ENCODE data around the gene NAV1. TPM values are rescaled to one million over a fixed set of nuclear protein-coding genes. Genes with fewer than 3 reads are reported as not detected.

The NAV1 gene
- total and polyA plus RNA-seq, 9 of the 15 experiments (the other 6 are each of a cell fraction or from before 2014, with no cell fraction given) = 0.91 to 16.8 (median 3.2) TPM

GRCh38 chr1:201559679-201560162, 20.8 kb downstream of the NAV1 start (continued):
- no peak for TF ChIP-seq SETDB1 (IDR thresholded peaks at IDR 0.05; ENCODE audit: low read length)
- no peak for TF ChIP-seq SRSF1 (IDR thresholded peaks at IDR 0.05; ENCODE audit: low read depth, low read length)
- no peak for TF ChIP-seq MEF2D (tag; conservative IDR thresholded peaks at IDR 0.05; ENCODE audit: low read depth)
- TF ChIP-seq CREB5 (CRISPR knock-in tag; IDR thresholded peaks at IDR 0.05) = no peak
- no peak for TF ChIP-seq SUPT5H (IDR thresholded peaks at IDR 0.05)
- TF ChIP-seq KHSRP (IDR thresholded peaks at IDR 0.05) = no peak
- no peak for TF ChIP-seq ZNF436 (CRISPR knock-in tag; IDR thresholded peaks at IDR 0.05)
- no peak for TF ChIP-seq KDM5B (IDR thresholded peaks at IDR 0.05; ENCODE audit: insufficient replicate concordance, low read depth, low read length)
- no peak; the same call in 1 of the 2 replicates for TF ChIP-seq LEF1 (IDR thresholded peaks at IDR 0.05)
- no peak for TF ChIP-seq MTA2 (IDR thresholded peaks at IDR 0.05; ENCODE audit: low read depth)
- peak; percentile 84 for TF ChIP-seq SP1 (CRISPR knock-in tag; IDR thresholded peaks at IDR 0.05)
- TF ChIP-seq FOXA1 (IDR thresholded peaks at IDR 0.05; ENCODE audit: borderline replicate concordance) = no peak
- no peak for TF ChIP-seq ZNF551 (CRISPR knock-in tag; IDR thresholded peaks at IDR 0.05)
- no peak for TF ChIP-seq XRCC3 (IDR thresholded peaks at IDR 0.05)
- no peak for TF ChIP-seq ZFP30 (CRISPR knock-in tag; IDR thresholded peaks at IDR 0.05; ENCODE audit: borderline replicate concordance)
- TF ChIP-seq ZBTB8A (IDR thresholded peaks at IDR 0.05; ENCODE audit: partially characterized antibody) = no peak
- peak; percentile 93 for TF ChIP-seq MYC (IDR thresholded peaks at IDR 0.05; ENCODE audit: low read depth, low read length)
- TF ChIP-seq MYC (CRISPR knock-in tag; IDR thresholded peaks at IDR 0.05; ENCODE audit: borderline replicate concordance, low read depth) = no peak
- no peak for TF ChIP-seq ZNF609 (CRISPR knock-in tag; IDR thresholded peaks at IDR 0.05; ENCODE audit: borderline replicate concordance)
- no peak for TF ChIP-seq HMG20A (CRISPR knock-in tag; conservative IDR thresholded peaks at IDR 0.05)
- peak; percentile 82; the same call in 1 of the 2 replicates for TF ChIP-seq MYNN (IDR thresholded peaks at IDR 0.05)
- no peak for TF ChIP-seq MYNN (CRISPR knock-in tag; IDR thresholded peaks at IDR 0.05)
- TF ChIP-seq TRIM24 (IDR thresholded peaks at IDR 0.05) = no peak
- no peak for TF ChIP-seq SPI1 (IDR thresholded peaks at IDR 0.05; ENCODE audit: borderline replicate concordance, low read depth, low read length)
- TF ChIP-seq ZNF408 (CRISPR knock-in tag; IDR thresholded peaks at IDR 0.05; ENCODE audit: low read depth) = no peak
- TF ChIP-seq YBX1 (IDR thresholded peaks at IDR 0.05) = no peak
- TF ChIP-seq ZNF146 (CRISPR knock-in tag; IDR thresholded peaks at IDR 0.05; ENCODE audit: unreplicated experiment) = no peak
- peak; percentile 69 for TF ChIP-seq ZNF143 (CRISPR knock-in tag; IDR thresholded peaks at IDR 0.05)
- TF ChIP-seq CBX1 (IDR thresholded peaks at IDR 0.05; ENCODE audit: low read depth) = no peak

Measured in K562 (cell line).